Small intestine (tissue), 7 donors: Measurements from ENCODE around the gene WAPL. TPM values are rescaled to one million over a fixed set of nuclear protein-coding genes. Genes with fewer than 3 reads are reported as not detected.
"Not testable (repeated sequence)": the region's sequence is repeated elsewhere in the genome, so short reads cannot be mapped to it uniquely, and the experiment has no call there.

Experiments
- DNase-seq, 2 donors: peaks; one replicate each; pipeline versions ENCODE4 v3.0.0 to v3.0.0-alpha.2; 2013
- FAIRE-seq: peaks from 2 replicates; lab custom pipeline; 2012; peaks lifted over from hg19 to GRCh38; lab: Jason Lieb, UNC
- H3K27ac ChIP-seq, 3 donors: one replicate each; pipeline ENCODE4 v1.5.1; 2013; ENCODE audit warnings: low read length in 2 of 3, mild to moderate bottlenecking in 2 of 3, control low read depth in 1 of 3, inconsistent platforms in 1 of 3, low read depth in 1 of 3, moderate library complexity in 1 of 3
- H3K27me3 ChIP-seq, 3 donors: one replicate each; pipeline ENCODE4 v1.6.1; 2013; ENCODE audit warnings: low read length in 3 of 3, inconsistent platforms in 1 of 3; ENCODE audit not compliant: control insufficient read depth in 3 of 3, insufficient read depth in 3 of 3
- H3K36me3 ChIP-seq, 3 donors: one replicate each; pipeline ENCODE4 v1.6.1; 2013; ENCODE audit warnings: low read length in 3 of 3, inconsistent platforms in 1 of 3, low read depth in 1 of 3, mild to moderate bottlenecking in 1 of 3, moderate library complexity in 1 of 3; ENCODE audit not compliant: control insufficient read depth in 3 of 3, insufficient read depth in 2 of 3
- H3K4me1 ChIP-seq, 3 donors: one replicate each; pipeline ENCODE4 v1.6.1; 2013; ENCODE audit warnings: low read length in 2 of 3, inconsistent platforms in 1 of 3, low read depth in 1 of 3, mild to moderate bottlenecking in 1 of 3, moderate library complexity in 1 of 3; ENCODE audit not compliant: control insufficient read depth in 3 of 3, insufficient read depth in 2 of 3
- H3K4me3 ChIP-seq, 3 donors: one replicate each; pipeline ENCODE4 v1.5.1; 2013; ENCODE audit warnings: low read length in 3 of 3, control low read depth in 1 of 3, inconsistent platforms in 1 of 3, low read depth in 1 of 3, mild to moderate bottlenecking in 1 of 3, moderate library complexity in 1 of 3
- H3K9me3 ChIP-seq, 2 donors: one replicate each; pipeline ENCODE4 v1.6.1; 2013; ENCODE audit warnings: low read depth in 1 of 2, low read length in 1 of 2; ENCODE audit not compliant: control insufficient read depth in 2 of 2, insufficient read depth in 1 of 2
- WGBS, 3 donors: extraction: QIAGEN DNeasy Blood & Tissue Kit; methylation state at CpG; one replicate each; pipeline ENCODE4 v1.1.7; 2013; 5-methylcytosine and 5-hydroxymethylcytosine counted together
- polyA plus RNA-seq, 4 donors: library from polyadenylated mRNA; stranded (reverse) in 3 of 4; unstranded in 1 of 4; fragments of 200-250 nt in 3 of 4; fragments of 120-200 nt in 1 of 4; gene quantifications; one replicate each; pipeline versions ENCODE4 v1.2.1 to v1.2.3, GENCODE V29; 2013
- donor health status: healthy with polysubstance abuse.
- donor health status: control.
- donor health status: control.
- donor health status: Bipolar disorder and iron deficiency.
- donor health status: healthy.

Gene WAPL
- polyA plus RNA-seq, 4 donors, result 15.7 to 35.5 (median 18.4) TPM

DNA sequence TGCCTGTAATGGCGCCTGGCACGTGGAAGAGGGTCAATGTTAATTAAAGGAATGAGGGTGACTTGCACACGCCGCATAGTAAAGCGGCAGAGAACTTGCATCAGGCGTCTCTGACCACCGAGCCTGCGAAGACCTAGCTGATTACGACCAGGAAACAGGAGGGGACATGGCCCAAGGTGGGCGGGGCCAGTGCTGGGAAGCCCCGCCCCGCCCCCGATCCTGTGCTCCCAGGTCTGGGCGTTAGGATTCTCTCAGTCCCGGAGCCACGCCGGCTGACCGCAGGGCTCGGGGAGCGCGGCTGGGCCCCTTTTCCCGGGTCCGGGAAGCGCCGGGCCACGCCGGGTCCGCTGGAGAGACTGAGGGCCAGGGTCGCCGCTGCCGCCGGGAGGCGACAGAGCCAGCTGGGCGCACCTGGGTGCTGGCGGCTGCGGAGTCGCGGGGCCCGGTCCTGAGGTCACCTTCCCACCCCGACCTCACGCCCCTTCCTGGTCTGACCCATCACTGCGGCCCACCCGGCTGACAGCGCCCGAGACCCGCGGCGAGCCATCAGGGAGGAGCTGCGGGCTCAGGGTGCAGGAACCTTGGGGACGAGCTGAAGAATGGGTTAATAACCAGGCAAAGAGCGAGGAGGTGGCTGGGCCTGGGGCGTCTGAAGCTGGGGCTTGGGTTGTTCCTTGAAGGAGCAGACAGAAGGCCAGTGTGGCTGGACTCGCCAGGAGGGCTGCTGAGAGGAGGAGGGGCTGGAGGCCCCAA is 132.0 kb downstream of the WAPL start:
- Histone ChIP-seq H3K9me3 (no peaks in the 10 kb centered on the region), H3K4me3 (peak overlapping the region in 2 of 3 donors; percentile 26 to 53), H3K36me3 (no peaks in the 10 kb centered on the region), H3K27ac (no peak overlapping the region), H3K27me3 (peaks cover 0 to 19% (median 10%) of the 10 kb centered on the region in 3 donors), H3K4me1 (peaks cover 0 to 6% (median 0%) of the 10 kb centered on the region in 3 donors)
- DNase-seq (peak; percentile 77 to 84), FAIRE-seq (no peak)
- WGBS, 3 donors, result 3 to 13% (median 12%) methylated on average over 47 to 53 of the region's 53 CpGs

DNA sequence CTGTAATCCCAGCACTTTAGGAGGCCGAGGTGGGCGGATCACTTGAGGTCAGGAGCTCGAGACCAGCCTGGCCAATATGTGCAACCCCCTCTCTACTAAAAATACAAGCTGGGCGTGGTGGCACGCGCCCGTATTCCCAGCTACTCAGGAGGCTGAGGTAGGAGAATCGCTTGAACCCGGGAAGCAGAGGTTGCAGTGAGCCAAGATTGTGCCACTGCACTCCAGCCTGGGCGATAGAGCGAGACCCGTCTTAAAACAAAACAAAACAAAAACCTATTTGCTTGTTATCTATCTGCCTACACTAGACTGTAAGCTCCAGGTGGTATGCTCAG is 132.5 kb downstream of the WAPL start:
- FAIRE-seq, H3K4me1 ChIP-seq, H3K27ac ChIP-seq, DNase-seq, H3K36me3 ChIP-seq, H3K9me3 ChIP-seq: not testable (repeated sequence)
- Histone ChIP-seq H3K4me3 (peak overlapping the region in 2 of 3 donors; percentile 26 to 53), H3K27me3 (peaks cover 0 to 19% (median 10%) of the 10 kb centered on the region in 3 donors)
- WGBS, 3 donors, result 18 to 38% (median 32%) methylated on average over 12 of the region's 12 CpGs

DNA sequence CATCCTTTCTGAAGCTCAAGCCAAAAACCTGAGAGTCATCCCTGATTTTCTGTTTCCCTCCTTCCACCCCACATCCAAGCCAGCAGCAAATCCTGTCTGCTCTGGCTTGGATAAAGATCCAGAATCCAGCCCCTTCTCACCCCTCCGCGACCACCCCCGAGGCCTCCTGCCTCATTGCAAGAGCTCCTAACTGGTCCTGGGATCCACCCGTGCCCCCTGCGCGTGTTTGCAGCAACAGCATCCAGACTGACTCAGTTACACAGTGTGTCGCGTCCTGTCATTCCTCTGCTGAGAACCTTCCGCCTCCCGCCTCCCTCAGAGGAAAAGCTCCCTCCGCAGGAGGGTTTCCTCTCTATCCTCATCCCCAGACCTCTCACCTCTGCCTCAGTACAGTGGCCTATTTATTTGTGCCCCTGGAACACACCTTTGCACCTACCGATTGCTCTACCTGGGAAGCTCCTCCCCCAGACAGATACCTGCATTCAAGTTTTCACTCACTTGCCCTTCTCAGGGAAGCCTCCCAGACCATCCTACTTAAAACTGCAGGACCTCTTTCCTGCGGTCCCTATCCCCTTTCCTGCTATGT is 133.4 kb downstream of the WAPL start:
- Histone ChIP-seq H3K9me3 (no peaks in the 10 kb centered on the region), H3K4me3 (no peak overlapping the region), H3K4me1 (peaks cover 0 to 6% (median 0%) of the 10 kb centered on the region in 3 donors), H3K36me3 (no peaks in the 10 kb centered on the region), H3K27me3 (peaks cover 0 to 19% (median 10%) of the 10 kb centered on the region in 3 donors), H3K27ac (no peak overlapping the region)
- DNase-seq (peak in 1 of 2 donors; percentile 33), FAIRE-seq (no peak)
- 45 to 62% (median 52%) methylated on average over 13 of the region's 13 CpGs for WGBS, 3 donors

DNA sequence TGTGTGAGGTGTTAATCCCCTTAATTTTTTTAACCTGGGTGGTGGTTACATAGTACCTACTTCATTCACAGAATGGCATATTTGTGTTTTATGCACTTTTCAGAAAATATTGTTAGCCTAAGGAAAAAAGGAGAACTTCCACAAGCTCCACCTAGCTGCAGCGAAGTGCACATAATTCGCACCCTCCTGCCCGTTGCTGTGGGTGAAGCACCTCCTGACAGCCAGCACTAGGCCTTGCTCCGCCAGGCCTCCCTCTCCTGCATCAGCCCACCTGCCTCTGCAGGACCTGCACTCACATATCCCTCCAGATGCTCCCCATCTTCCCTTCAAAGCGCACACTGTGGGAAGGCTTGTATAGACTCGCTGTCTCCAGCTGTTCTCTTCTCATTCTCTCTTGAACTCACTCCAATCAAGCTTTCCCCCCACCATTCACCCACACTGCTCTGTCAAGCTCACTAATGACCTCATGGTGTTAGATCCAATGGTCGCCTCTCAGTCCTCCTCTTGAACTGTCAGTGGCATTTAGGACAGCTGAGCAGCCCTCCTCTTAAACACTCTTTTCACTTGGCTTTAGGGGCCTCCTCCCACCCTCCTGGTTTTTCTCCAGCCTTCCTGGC is 134.3 kb downstream of the WAPL start:
- DNase-seq, result no peak
- WGBS, 3 donors, result 58 to 73% (median 72%) methylated on average over 7 of the region's 7 CpGs
- FAIRE-seq, result no peak
- no peaks in the 10 kb centered on the region for H3K9me3 ChIP-seq
- H3K27ac ChIP-seq, result no peak overlapping the region
- peaks cover 0 to 19% (median 10%) of the 10 kb centered on the region in 3 donors for H3K27me3 ChIP-seq
- H3K4me1 ChIP-seq, result peaks cover 0 to 6% (median 0%) of the 10 kb centered on the region in 3 donors
- no peak overlapping the region for H3K4me3 ChIP-seq
- H3K36me3 ChIP-seq, result no peaks in the 10 kb centered on the region

DNA sequence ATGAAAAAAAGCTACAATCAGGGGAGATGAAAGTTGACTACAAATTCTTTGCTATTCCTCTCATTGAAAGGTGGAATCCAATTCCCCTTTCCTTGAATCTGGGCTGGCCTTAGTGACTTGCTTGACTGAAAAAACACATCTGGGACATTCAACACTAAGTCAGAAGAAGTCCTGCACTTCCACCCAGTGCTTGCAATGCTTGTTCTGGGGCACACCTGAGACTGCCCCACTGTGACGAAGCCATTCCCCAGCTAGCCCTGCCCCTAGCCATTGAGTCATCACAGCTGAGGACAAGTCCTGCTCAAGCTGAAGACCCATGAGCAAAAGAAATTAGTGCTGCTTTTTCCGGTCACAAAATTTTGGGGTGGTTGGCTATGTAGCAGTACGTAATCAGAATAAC is 135.8 kb downstream of the WAPL start:
- Histone ChIP-seq H3K36me3 (no peaks in the 10 kb centered on the region), H3K27me3 (peaks cover 0 to 19% (median 8%) of the 10 kb centered on the region in 3 donors), H3K4me1 (peaks cover 0 to 6% (median 0%) of the 10 kb centered on the region in 3 donors), H3K4me3 (no peak overlapping the region), H3K27ac (no peak overlapping the region), H3K9me3 (no peaks in the 10 kb centered on the region)
- FAIRE-seq, result no peak
- no peak for DNase-seq
- 87 to 90% (median 89%) methylated on average over 3 of the region's 3 CpGs for whole genome bisulfite sequencing, 3 donors

Other genes starting within 250 kb of the WAPL start
- gene GRID1, start 155.0 kb downstream of the WAPL start, polyA plus RNA-seq, result 1 to 10 TPM in 1 of 4 donors, under 1 TPM in 2, not detected in 1; 0.27 to 1.1 (median 0.40) TPM
- gene OPN4, start 132.8 kb upstream of the WAPL start, polyA plus RNA-seq, result under 1 TPM in 1 of 4 donors, not detected in 3; 0.07 TPM
- 1 to 10 TPM in 3 of 4 donors, under 1 TPM in 1; 0.45 to 2.2 (median 1.4) TPM for gene LDB3, start 146.7 kb upstream of the WAPL start, polyA plus RNA-seq
- gene BMPR1A, start 234.8 kb upstream of the WAPL start, polyA plus RNA-seq, result 10 to 100 TPM in 2 of 4 donors, 1 to 10 TPM in 2; 3.4 to 40.2 (median 9.8) TPM